Body of pancreas (tissue), 4 donors: Measurements from ENCODE around the gene ADAMTS13. TPM values are rescaled to one million over a fixed set of nuclear protein-coding genes. Genes with fewer than 3 reads are reported as not detected.

Source experiments
- ATAC-seq: fragments of 150-250 bp; one replicate; pipeline ENCODE4 v1.9.1; 2016
- DNase-seq, 4 donors: peaks; one replicate each; pipeline ENCODE4 v3.0.0-alpha.2; 2019
- H3K27ac ChIP-seq, 4 donors: fragments of 200-600 bp; sonication (generic); 1 replicate in 3 of 4; 2 replicates in 1 of 4; pipeline versions ENCODE4 v1.5.1 to v1.6.1; 2016 to 2019; ENCODE audit warnings: mild to moderate bottlenecking in 1 of 4, mixed read lengths in 1 of 4, moderate library complexity in 1 of 4
- H3K27me3 ChIP-seq, 2 donors: fragments of 200-600 bp; sonication (generic); one replicate each; pipeline ENCODE4 v1.6.0; 2016; ENCODE audit warnings: mild to moderate bottlenecking in 1 of 2
- H3K36me3 ChIP-seq, 2 donors: fragments of 200-600 bp; sonication (generic); replicated peaks in 1 of 2; 2 replicates each; pipeline ENCODE4 v1.5.1; 2016; ENCODE audit warnings: low read depth in 2 of 2; ENCODE audit not compliant: insufficient read depth in 1 of 2
- H3K4me1 ChIP-seq: fragments of 200-600 bp; sonication (generic); one replicate; pipeline ENCODE4 v1.6.0; 2016
- H3K4me3 ChIP-seq, 2 donors: fragments of 200-600 bp; sonication (generic); 1 replicate in 1 of 2; 2 replicates in 1 of 2; pipeline ENCODE4 v1.5.1; 2016 to 2019
- H3K9me3 ChIP-seq, 3 donors: fragments of 200-600 bp; sonication (generic); 1 replicate in 2 of 3; 2 replicates in 1 of 3; pipeline ENCODE4 v1.5.1; 2016
- POLR2A ChIP-seq, 3 donors: fragments of 450-650 bp; IDR thresholded peaks; one replicate each; pipeline ENCODE4 v1.6.1; 2016; ENCODE audit warnings: antibody characterized with exemption in 3 of 3, mild to moderate bottlenecking in 2 of 3
- WGBS, 2 donors: methylation state at CpG; one replicate each; pipeline ENCODE4 v1.1.5; 2017; 5-methylcytosine and 5-hydroxymethylcytosine counted together
- intact Hi-C: fragments of 100-400 bp; cut with DNase I; formaldehyde crosslinking; loops from one replicate; pipeline ENCODE4 v1.15.1; 2023
- total RNA-seq, 2 donors: library from RNA; depleted of rRNA; stranded (reverse); fragments of >200 nt; gene quantifications; one replicate each; pipeline ENCODE4 v1.1.0, GENCODE V29; 2016
- TF ChIP-seq, protein P1 (sequence below), 7 experiments: fragments of 450-650 bp in 4 of 7; fragments of 200-600 bp in 3 of 7; sonication (generic) in 3 of 7; IDR thresholded peaks; one replicate each; pipeline ENCODE4 v1.5.1; 2016 to 2019; ENCODE audit warnings: antibody characterized with exemption in 7 of 7

The ADAMTS13 gene
- total RNA-seq, 2 donors from 2014 or later: 2.3 to 5.6 TPM

DNA sequence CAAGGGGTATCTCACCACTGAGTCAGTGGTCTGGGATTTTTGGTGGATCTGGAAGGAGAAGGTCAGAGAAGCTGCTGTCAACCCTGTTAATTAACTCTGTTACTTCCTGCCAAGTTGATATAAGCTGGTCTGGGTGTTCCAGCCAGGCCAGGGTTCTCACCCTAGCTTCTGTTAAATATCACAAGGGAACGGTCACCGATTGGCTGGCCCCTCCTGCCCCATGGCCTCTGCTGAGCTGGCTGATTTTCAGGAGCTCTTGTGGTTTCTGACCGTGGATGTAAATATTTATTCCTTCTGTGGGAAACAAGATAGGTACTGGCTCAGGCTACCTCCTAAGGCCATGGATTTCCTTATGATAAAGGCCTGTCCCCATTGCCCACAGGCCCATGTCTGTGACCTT is 1.0 kb downstream of the ADAMTS13 start:
- Histone ChIP-seq H3K4me3 (no peak overlapping the region), H3K4me1 (peaks cover 12% of the 10 kb centered on the region), H3K36me3 (no peaks in the 10 kb centered on the region), H3K27me3 (no peaks in the 10 kb centered on the region), H3K27ac (no peak overlapping the region), H3K9me3 (no peaks in the 10 kb centered on the region)
- DNase-seq: no peak
- 13 to 36% methylated on average over 3 of the region's 3 CpGs for WGBS, 2 donors
- ATAC-seq: no peak
- TF ChIP-seq, protein P1, sequence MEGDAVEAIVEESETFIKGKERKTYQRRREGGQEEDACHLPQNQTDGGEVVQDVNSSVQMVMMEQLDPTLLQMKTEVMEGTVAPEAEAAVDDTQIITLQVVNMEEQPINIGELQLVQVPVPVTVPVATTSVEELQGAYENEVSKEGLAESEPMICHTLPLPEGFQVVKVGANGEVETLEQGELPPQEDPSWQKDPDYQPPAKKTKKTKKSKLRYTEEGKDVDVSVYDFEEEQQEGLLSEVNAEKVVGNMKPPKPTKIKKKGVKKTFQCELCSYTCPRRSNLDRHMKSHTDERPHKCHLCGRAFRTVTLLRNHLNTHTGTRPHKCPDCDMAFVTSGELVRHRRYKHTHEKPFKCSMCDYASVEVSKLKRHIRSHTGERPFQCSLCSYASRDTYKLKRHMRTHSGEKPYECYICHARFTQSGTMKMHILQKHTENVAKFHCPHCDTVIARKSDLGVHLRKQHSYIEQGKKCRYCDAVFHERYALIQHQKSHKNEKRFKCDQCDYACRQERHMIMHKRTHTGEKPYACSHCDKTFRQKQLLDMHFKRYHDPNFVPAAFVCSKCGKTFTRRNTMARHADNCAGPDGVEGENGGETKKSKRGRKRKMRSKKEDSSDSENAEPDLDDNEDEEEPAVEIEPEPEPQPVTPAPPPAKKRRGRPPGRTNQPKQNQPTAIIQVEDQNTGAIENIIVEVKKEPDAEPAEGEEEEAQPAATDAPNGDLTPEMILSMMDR (IDR thresholded peaks at IDR 0.05): no peak
- no peak for TF ChIP-seq POLR2A (IDR thresholded peaks at IDR 0.05)
- intact Hi-C loops: loop anchor here (5.0 kb wide), 1 partner anchor 51 kb away; no protein-coding TSS in a partner anchor

- Histone ChIP-seq H3K9me3 (no peaks in the 10 kb centered on the region), H3K4me1 (peaks cover 4% of the 10 kb centered on the region), H3K36me3 (no peaks in the 10 kb centered on the region), H3K4me3 (no peak overlapping the region), H3K27me3 (no peaks in the 10 kb centered on the region), H3K27ac (no peak overlapping the region)
- DNase-seq: no peak
- TF ChIP-seq, protein P1 (IDR thresholded peaks at IDR 0.05): no peak
- TF ChIP-seq POLR2A (IDR thresholded peaks at IDR 0.05): no peak
- WGBS, 2 donors: 93 to 100% methylated on average over 4 to 12 of the region's 12 CpGs
- no peak for ATAC-seq
- intact Hi-C loops: loop anchor here (5.0 kb wide), 1 partner anchor 52 kb away; no protein-coding TSS in a partner anchor
These were observed 2.0 kb downstream of the ADAMTS13 start for GRCh38 chr9:133424187-133424586.

DNA sequence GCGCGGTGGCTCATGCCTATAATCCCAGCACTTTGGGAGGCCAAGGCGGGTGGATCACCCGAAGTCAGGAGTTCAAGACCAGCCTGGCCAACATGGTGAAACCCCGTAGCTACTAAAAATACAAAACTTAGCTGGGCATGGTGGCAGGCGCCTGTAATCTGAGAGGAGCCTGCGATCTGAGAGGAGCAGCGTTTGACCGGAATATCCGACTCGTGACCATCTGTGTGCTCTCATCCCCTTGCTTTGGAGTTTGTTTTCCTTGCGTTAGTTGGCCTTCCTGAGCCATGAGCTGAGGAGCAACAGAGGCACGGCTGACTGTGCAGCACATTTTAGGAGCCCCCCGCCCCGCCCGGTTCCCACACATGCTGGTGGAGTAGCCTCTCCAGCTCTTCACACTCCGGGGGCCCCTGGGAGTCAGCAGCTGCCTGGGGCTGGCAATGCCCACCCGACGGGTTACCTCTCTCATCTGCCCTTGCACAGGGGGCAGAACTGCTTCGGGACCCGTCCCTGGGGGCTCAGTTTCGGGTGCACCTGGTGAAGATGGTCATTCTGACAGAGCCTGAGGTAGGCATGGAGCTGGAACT is 3.0 kb downstream of the ADAMTS13 start:
- intact Hi-C loops: no loop called here
- 84 to 90% methylated on average over 15 to 22 of the region's 22 CpGs for WGBS, 2 donors

GRCh38 chr9:133426011-133426410 is 3.8 kb downstream of the ADAMTS13 start:
- DNase-seq (no peak), ATAC-seq (no peak)
- H3K36me3 ChIP-seq: no peaks in the 10 kb centered on the region
- no peaks in the 10 kb centered on the region for H3K9me3 ChIP-seq
- intact Hi-C loops: no loop called here
- 93% methylated on average over 11 of the region's 11 CpGs; no CpG with 5 or more reads in 1 of the 2 donors for WGBS, 2 donors
- no peaks in the 10 kb centered on the region for H3K27me3 ChIP-seq
- peaks cover 4% of the 10 kb centered on the region for H3K4me1 ChIP-seq
- H3K27ac ChIP-seq: no peak overlapping the region
- H3K4me3 ChIP-seq: no peak overlapping the region
- TF ChIP-seq POLR2A (IDR thresholded peaks at IDR 0.05): no peak
- TF ChIP-seq, protein P1 (IDR thresholded peaks at IDR 0.05): no peak

More for the DNA sequence above, 3.0 kb downstream of the ADAMTS13 start:
- Histone ChIP-seq H3K36me3 (no peaks in the 10 kb centered on the region), H3K27me3 (no peaks in the 10 kb centered on the region), H3K4me3 (no peak overlapping the region), H3K27ac (no peak overlapping the region), H3K4me1 (peaks cover 4% of the 10 kb centered on the region), H3K9me3 (no peaks in the 10 kb centered on the region)
- DNase-seq (no peak), ATAC-seq (no peak)
- TF ChIP-seq POLR2A (IDR thresholded peaks at IDR 0.05): no peak
- TF ChIP-seq, protein P1 (IDR thresholded peaks at IDR 0.05): no peak
